ENCODE data around the gene AFTPH.

GRCh38 chr2:64630752-64631151 lies 106.6 kb downstream of the AFTPH start:
- TF ChIP-seq CTCF (IDR thresholded peaks at IDR 0.05): no peak
- TF ChIP-seq POLR2A (IDR thresholded peaks at IDR 0.05): no peak

All from uterus (tissue), 2 donors.